Mesothelial cell of epicardium (in vitro differentiated cells): Measurements from ENCODE around the gene TMEM171. TPM values are rescaled to one million over a fixed set of nuclear protein-coding genes. Genes with fewer than 3 reads are reported as not detected.

Source experiments
- DNase-seq, 2 experiments: peaks; one replicate each; pipeline ENCODE4 v3.0.0; 2021; ENCODE audit warnings: low spot score in 2 of 2; ENCODE audit not compliant: unreplicated experiment in 2 of 2
- H3K27ac Mint-ChIP-seq: 2 replicates; pipeline ENCODE4 v1.8.0; 2021; ENCODE audit warnings: mixed read lengths
- H3K27me3 Mint-ChIP-seq: 2 replicates; pipeline ENCODE4 v1.8.0; 2021; ENCODE audit warnings: low read depth, mixed read lengths
- H3K36me3 Mint-ChIP-seq: 2 replicates; pipeline ENCODE4 v1.8.0; 2021; ENCODE audit warnings: mixed read lengths
- H3K4me1 Mint-ChIP-seq: 2 replicates; pipeline ENCODE4 v1.8.0; 2021; ENCODE audit warnings: mixed read lengths
- H3K4me3 Mint-ChIP-seq: 2 replicates; pipeline ENCODE4 v1.8.0; 2021; ENCODE audit warnings: mild to moderate bottlenecking, moderate library complexity, mixed read lengths
- H3K9me3 Mint-ChIP-seq: 2 replicates; pipeline ENCODE4 v1.8.0; 2021; ENCODE audit warnings: mixed read lengths
- total RNA-seq: library from RNA; stranded (reverse); gene quantifications from 3 replicates; pipeline ENCODE4 v1.2.1, GENCODE V29; 2021
- TF ChIP-seq, protein P1 (sequence below): fragments of 200-600 bp; sonication (generic); IDR thresholded peaks from one replicate; pipeline ENCODE4 v1.5.0; 2021; ENCODE audit warnings: antibody characterized with exemption; ENCODE audit not compliant: unreplicated experiment

TMEM171 gene
- total RNA-seq, 1 donor from 2014 or later: 0.18 TPM

DNA sequence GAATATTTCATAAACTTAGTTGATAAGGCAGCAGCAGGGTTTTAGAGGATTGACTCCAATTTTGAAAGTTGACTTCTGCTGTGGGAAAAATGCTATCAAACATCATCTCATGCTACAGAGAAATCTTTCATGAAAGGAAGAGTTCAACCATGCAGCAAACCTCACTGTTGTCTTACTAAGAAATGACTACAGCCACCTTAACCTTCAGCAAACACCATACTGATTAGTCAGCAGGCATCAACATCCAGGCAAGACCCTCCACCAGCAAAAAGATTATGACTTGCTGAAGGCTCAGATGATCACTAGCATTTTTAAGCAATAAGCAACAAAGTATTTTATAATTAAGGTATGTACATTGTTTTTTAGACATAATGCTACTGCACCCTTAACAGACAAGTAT, 60.2 kb downstream of the TMEM171 start:
- peaks cover 31% of the 10 kb centered on the region for H3K27me3 Mint-ChIP-seq
- no peak for DNase-seq
- TF ChIP-seq, protein P1, sequence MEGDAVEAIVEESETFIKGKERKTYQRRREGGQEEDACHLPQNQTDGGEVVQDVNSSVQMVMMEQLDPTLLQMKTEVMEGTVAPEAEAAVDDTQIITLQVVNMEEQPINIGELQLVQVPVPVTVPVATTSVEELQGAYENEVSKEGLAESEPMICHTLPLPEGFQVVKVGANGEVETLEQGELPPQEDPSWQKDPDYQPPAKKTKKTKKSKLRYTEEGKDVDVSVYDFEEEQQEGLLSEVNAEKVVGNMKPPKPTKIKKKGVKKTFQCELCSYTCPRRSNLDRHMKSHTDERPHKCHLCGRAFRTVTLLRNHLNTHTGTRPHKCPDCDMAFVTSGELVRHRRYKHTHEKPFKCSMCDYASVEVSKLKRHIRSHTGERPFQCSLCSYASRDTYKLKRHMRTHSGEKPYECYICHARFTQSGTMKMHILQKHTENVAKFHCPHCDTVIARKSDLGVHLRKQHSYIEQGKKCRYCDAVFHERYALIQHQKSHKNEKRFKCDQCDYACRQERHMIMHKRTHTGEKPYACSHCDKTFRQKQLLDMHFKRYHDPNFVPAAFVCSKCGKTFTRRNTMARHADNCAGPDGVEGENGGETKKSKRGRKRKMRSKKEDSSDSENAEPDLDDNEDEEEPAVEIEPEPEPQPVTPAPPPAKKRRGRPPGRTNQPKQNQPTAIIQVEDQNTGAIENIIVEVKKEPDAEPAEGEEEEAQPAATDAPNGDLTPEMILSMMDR: no peak
- H3K4me1 Mint-ChIP-seq: peaks cover 2% of the 10 kb centered on the region
- H3K36me3 Mint-ChIP-seq: peaks cover 6% of the 10 kb centered on the region
- H3K9me3 Mint-ChIP-seq: peaks cover 8% of the 10 kb centered on the region
- no peak overlapping the region for H3K27ac Mint-ChIP-seq
- no peak overlapping the region for H3K4me3 Mint-ChIP-seq

Other genes with a start within 250 kb of the TMEM171 start
- gene FCHO2, start 164.5 kb upstream of the TMEM171 start, total RNA-seq: 28.1 to 30.5 TPM (median 28.7 TPM) in 3 replicates
- not detected in 3 replicates for gene TMEM174, start 52.6 kb downstream of the TMEM171 start, total RNA-seq